ENCODE measurements around the gene TMCO4.

- TF ChIP-seq EP300 (IDR thresholded peaks at IDR 0.05; ENCODE audit: borderline replicate concordance in 1 of 2, low read depth in 2 of 2, low read length in 2 of 2) (no peak), GABPA (IDR thresholded peaks at IDR 0.05; ENCODE audit: borderline replicate concordance, insufficient read depth, low read length) (no peak), CHD2 (IDR thresholded peaks at IDR 0.05; ENCODE audit: low read length) (no peak), HDAC6 (IDR thresholded peaks at IDR 0.05; ENCODE audit: low read depth, low read length) (no peak), EGR1 (IDR thresholded peaks at IDR 0.05; ENCODE audit: borderline replicate concordance, low read depth, low read length) (no peak), SIN3A (conservative IDR thresholded peaks at IDR 0.05 in 1 of 2, IDR thresholded peaks at IDR 0.05 in 1 of 2; ENCODE audit: low read depth in 1 of 2, low read length in 2 of 2) (no peak)
- TF ChIP-seq, protein P1, sequence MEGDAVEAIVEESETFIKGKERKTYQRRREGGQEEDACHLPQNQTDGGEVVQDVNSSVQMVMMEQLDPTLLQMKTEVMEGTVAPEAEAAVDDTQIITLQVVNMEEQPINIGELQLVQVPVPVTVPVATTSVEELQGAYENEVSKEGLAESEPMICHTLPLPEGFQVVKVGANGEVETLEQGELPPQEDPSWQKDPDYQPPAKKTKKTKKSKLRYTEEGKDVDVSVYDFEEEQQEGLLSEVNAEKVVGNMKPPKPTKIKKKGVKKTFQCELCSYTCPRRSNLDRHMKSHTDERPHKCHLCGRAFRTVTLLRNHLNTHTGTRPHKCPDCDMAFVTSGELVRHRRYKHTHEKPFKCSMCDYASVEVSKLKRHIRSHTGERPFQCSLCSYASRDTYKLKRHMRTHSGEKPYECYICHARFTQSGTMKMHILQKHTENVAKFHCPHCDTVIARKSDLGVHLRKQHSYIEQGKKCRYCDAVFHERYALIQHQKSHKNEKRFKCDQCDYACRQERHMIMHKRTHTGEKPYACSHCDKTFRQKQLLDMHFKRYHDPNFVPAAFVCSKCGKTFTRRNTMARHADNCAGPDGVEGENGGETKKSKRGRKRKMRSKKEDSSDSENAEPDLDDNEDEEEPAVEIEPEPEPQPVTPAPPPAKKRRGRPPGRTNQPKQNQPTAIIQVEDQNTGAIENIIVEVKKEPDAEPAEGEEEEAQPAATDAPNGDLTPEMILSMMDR (IDR thresholded peaks at IDR 0.05; ENCODE audit: control extremely low read depth in 1 of 3, insufficient read depth in 1 of 3, low read depth in 1 of 3, low read length in 3 of 3): no peak
Observed at GRCh38 chr1:19812875-19813642, 13.3 kb upstream of the TMCO4 start.

Measured in H1 (cell line).